ENCODE measurements around the gene PFAS.
A peak's percentile ranks its signal among the peaks of the same experiment; 100 is the strongest.
"Not testable (repeated sequence)": the region's sequence is repeated elsewhere in the genome, so short reads cannot be mapped to it uniquely, and the experiment has no call there.

PFAS gene, protein sequence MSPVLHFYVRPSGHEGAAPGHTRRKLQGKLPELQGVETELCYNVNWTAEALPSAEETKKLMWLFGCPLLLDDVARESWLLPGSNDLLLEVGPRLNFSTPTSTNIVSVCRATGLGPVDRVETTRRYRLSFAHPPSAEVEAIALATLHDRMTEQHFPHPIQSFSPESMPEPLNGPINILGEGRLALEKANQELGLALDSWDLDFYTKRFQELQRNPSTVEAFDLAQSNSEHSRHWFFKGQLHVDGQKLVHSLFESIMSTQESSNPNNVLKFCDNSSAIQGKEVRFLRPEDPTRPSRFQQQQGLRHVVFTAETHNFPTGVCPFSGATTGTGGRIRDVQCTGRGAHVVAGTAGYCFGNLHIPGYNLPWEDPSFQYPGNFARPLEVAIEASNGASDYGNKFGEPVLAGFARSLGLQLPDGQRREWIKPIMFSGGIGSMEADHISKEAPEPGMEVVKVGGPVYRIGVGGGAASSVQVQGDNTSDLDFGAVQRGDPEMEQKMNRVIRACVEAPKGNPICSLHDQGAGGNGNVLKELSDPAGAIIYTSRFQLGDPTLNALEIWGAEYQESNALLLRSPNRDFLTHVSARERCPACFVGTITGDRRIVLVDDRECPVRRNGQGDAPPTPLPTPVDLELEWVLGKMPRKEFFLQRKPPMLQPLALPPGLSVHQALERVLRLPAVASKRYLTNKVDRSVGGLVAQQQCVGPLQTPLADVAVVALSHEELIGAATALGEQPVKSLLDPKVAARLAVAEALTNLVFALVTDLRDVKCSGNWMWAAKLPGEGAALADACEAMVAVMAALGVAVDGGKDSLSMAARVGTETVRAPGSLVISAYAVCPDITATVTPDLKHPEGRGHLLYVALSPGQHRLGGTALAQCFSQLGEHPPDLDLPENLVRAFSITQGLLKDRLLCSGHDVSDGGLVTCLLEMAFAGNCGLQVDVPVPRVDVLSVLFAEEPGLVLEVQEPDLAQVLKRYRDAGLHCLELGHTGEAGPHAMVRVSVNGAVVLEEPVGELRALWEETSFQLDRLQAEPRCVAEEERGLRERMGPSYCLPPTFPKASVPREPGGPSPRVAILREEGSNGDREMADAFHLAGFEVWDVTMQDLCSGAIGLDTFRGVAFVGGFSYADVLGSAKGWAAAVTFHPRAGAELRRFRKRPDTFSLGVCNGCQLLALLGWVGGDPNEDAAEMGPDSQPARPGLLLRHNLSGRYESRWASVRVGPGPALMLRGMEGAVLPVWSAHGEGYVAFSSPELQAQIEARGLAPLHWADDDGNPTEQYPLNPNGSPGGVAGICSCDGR (N-terminal part only)

DNA sequence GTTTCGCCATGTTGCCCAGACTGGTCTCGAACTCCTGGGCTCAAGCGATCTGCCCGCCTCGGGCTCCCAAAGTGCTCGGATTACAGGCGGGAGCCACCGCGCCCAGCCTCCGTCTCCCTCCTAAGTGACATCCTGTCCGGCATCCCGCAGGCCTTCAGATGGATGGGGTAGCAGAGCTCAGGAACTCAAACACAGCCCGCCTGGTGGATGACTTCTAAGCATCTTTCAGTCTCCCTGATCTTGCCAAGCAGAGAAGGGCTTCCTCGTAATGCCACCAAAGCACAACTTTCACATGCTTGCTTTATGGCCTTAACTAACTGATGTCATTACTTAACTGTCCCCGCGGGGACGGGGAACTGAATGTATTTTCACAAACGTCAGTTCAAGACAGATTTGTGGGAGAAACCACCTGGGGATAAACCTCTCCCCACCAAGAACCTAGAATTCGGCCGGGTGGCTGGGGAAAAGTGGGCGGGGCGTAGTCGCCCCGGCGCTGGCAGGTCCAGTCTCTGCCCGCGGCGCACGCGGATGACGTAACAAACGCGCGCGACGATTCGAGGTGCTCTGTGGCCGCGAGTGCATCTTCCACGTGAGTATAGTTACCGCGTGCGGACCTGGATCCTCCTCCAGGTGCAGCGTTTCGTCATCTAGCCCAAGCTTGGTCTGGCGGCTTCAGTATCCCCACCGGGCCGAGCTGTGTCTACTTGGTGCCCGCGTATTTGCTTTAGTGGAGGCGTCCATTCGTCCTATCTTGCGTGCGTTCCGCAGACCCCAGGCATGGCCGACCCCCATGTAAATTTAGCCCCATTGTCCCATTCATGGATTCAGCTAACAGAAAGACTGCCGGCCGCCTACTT, at the start of gene PFAS:
Gene PFAS, plus strand, starts transcription at position 539 of the 857 bp plus-strand sequence. CDS start 4,649 bp downstream, outside the sequence.
- peak; percentile 97 for DNase-seq

DNA sequence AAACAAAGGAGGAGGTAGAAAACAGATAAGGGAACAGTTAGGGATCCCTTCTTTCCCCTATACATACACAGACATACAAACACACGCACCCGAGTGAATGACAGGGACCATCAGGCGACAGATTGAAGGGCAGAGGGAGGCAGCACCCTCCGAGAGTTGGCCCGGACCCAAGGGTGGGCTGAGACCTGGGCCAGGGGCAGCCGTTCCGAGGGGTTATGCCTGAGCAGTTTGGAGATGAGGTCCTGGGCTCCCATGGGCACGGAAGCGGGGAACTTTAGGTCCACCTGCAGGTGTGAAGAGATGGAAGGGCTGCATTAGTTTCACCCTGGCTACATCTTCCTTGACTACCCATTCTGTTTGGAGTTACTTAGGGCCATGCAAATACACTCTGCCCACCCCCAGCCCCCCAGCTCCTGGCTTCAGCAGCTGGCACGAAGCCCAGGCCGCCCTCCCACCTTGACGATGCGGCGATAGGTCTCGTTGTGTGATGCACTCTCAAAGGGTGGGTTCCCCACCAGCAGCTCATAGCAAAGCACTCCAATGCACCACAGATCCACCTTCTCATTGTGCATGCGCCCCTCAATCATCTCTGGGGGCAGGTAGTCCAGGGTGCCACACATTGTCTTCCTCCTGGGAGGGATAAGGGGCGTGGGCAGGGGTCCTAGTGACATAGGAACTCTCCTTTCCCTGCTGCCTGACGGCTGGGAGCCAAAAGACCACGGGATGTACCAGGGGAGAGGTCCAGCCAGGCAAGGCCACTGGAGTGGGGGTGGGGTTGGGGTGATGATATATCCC, 44.1 kb upstream of the PFAS start:
- DNase-seq, result no peak

DNA sequence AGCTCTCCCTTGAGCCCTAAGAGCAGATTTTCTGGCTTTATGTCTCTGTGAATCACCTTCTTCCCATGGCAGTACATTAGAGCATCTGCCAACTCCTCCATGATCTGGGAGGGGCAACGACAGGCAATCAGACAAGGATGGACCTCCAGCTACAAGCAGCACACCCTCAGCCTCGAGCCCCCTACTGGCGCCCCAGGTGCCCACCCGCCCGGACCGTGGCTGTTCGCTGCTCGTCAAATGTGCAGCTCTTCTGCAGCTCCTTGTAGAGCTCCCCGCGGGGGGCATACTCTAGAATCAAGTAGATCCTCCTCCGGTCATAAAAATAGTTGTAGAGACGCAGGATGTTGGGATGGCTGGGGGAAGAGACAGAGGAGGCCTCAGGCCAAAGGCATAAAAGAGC, 42.6 kb upstream of the PFAS start:
- no peak for DNase-seq

DNA sequence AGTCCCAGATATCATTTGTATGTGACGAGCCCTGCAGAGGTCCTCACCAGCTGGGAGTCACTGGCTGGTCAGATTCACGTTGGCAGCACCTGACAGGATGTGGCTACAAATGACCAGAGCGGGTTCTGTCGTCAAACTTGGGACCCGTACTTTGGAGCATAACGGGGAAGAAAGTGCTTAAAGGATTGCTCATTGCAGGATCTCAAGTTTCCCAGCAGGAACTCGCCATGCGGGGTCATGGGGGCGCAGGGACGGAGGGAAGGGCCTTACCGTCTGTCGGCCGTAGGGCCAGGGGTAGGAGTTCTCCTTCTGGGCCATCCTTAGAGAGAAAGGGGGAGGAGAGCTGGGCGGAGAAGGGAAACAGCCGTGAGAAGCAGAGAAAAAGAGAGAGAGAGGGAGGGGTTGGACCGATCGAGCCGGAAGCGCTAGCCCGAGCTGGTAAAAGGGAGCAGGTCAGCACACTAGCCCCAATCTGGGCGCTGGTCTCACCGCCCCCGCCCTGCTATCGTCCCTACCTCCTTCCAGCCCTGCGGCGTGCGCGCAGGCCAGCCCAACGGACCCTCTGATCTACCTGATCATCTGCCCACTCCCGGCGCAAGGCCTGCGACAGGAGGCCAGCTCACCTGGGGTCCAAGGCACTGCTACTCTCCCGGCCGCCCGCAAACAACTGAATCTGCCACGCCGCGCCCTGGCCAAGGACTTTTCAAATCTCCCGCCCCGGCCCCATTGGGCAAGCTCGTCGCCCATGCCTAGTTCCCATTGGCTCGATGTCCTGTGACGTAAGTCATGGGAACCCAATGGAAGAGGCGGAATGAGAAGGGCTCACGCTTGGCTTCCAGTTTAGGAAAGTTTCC, 39.0 kb upstream of the PFAS start, which contains the start of gene AURKB:
Gene AURKB, minus strand, starts transcription at position 669 of the 854 bp plus-strand sequence. Its CDS starts 351 bp downstream, at position 318.
- DNase-seq, result peak; percentile 93

DNA sequence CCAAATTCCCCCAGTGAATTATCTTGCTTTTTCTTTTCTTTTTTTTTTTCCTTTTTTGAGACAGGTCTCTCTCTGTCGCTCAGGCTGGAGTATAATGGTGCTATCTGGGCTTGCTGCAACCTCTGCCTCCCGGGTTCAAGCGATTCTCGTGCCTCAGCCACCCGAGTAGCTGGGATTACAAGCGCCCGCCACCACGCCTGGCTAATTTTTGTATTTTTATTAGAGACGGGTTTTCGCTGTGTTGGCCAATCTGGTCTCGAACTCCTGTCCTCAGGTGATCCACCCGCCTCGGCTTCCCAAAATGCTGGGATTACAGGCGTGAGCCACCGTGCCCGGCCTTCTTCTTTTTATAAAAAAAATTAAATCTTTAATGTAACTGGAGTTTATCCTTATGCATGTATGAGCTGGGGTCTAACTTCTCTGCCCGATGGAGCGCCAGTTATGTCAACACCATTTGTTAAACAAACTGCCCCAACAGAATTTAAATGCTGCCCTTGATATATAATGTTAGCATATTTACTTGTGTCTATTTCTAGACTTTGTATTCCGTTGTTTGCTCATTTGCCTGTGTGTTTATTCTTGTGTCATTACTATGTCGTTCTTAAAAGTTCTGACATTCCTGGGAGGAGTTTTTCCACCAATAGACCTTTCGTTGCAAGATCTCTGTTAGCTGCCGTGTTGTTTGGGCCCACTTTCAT, 38.2 kb upstream of the PFAS start:
- DNase-seq, result peak; percentile 32

DNA sequence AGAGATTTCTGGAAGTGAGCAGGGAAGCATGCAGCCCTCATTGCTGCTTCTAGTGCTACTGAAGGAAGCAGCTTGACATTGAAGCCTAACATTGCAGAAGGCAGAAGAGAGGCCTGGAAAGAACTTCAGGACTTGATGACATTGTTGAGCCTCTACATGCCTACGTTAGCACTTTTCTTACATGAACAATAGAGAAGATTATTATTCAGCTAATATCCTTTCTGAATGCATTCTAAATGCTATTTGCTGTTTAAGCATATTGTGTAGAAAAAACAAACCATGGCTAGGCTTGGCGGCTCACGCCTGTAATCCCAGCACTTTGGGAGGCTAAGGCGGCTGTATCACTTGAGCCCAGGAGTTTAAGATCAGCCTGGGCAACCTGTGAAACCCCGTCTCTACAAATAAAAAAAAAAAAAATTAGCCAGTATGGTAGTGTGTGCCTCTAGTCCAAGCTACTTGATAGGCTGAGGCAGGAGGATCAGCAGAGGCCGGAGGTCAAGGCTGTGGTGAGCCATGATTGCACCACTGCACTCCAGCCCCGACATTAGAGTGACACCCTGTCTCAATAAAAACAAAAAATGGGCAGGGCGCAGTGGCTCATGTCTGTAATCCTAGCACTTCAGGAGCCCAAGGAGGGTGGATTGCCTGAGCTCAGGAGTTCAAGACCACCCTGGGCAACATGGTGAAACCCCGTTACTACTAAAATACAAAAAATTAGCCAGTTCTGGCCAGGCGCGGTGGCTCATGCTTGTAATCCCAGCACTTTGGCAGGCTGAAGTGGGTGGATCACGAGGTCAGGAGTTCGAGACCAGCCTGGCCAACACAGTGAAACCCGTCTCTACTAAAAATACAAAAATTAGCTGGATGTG, 36.5 kb upstream of the PFAS start:
- DNase-seq, result no peak

DNA sequence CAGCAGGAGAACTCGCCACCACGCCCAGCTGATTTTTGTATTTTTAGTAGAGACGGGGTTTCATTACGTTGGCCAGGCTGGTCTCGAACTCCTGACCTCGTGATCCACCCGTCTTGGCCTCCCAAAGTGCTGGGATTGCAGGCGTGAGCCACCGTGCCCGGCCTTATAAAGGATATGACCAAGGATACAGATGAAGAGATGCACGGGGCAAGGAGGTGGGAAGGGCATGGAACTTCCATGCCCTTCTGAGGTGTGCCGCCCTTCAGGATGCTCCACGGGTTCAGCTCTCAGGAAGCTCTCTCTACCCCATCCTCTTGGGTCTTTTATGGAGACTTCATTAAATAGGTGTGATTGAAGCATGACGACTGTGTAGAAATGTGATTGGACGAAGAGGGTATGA, 35.1 kb upstream of the PFAS start:
- DNase-seq, result not testable (repeated sequence)

DNA sequence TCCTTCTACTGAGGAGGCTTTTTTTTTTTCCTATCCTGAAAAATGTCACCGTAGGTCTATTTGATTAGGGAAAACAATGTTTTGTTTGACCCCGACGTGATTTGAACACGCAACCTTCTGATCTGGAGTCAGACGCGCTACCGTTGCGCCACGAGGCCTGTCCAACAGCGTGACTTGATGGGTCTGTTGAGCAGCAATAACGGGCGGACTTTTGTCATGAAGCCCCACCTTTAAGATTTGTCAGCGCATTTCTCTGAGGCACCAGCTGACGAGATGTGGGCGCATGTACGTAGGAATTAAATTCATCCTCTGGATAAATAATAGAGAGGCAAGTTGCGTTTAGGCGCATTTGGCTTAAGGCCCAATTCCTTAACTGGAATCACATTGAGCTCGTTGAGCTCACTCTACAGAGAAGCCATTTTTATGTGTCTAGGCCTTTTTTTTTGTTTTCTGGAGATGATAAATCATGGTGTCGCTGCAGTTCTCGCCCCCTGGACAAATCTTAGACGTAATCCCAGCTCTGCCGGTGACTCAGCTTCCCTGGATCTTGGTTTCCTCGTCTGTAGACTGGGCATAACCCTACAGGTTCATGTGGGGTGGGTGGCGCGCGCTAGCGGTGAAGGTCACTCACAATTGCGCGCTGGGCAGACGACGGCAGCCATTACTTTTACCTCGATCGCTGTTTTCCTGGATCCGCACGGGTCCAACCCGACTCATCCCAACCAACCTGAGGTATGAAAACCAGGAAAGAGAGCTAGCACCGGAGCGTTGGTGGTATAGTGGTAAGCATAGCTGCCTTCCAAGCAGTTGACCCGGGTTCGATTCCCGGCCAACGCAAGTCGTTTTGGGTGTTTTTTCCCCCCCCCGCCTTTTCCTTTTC, 28.1 kb upstream of the PFAS start:
- DNase-seq, result peak; percentile 94

DNA sequence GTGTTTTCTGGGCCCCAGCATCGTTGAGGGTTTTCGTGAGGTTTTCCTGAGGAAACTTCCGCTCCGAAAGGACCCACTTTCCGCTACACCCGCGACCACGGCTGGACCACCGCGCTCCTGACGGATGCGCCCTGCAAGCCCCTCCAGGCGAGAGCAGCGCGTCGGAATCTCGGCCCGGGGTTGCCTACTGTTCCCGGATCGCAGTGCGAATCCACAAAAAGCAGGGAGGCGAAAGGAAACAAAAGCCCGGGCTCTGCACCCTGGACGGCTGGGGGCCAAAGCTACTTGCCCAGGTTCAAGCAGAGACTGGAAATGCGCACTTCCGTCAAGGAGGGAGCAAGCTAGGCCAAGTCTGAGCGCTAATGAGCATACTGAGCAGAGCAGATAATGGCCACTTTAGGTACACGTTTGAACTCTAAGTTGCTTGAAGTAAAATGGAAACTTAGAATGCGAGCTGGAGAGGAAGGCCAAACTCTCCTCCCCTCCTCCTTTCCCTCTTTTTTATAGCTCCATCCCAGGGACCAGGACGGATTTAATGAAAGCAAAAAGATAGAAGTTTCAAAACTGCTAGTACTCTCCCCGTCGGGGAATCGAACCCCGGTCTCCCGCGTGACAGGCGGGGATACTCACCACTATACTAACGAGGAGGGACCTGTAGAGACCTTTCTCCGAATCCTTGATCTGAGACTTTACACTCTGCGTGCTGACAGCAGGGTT, 27.3 kb upstream of the PFAS start:
- DNase-seq, result peak; percentile 89

DNA sequence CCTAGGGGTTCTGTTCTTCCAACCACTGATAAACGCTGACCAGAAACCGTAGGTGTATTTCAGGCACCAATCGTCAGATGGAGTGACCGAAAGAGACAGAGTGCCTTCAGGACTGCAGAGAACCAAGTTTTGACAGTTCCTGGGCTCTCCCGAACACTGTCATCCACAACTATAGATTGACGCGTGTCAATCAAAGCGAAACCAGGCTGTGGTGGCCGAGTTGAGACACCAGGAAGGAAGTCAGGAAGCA, 26.8 kb upstream of the PFAS start:
- no peak for DNase-seq

DNA sequence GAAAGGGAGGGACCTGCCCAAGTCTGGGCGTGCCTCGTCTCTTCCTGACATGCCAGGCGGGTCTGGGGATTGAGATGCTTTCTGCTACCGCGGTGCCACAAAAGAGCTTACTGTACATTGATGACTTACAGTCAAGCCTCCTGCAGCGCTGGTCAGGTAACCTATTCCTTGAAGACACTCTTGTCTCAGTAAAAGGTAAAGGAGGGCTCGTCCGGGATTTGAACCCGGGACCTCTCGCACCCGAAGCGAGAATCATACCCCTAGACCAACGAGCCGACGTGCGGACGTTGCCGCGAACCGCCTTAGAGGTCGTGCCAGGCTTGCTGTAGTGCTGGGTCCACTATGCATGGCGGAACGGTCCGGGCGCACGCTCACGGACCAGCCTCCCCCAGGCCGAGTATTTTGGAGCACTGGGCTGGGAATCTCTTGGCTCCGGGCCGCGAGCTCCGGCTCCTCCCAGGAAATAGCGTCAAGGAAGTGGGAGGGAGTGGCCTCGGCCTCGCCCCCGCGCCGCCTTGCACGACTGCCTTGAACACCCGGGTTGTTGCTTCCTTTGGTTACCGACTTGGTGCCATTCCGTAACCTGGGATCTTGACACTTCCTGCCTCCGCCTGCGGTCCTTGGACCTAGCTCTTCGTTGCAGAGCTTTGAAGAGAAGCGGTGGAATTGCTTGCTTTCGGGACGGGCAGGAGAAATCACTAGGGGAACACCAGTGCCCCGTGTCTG, 26.3 kb upstream of the PFAS start:
- peak; percentile 92 for DNase-seq

DNA sequence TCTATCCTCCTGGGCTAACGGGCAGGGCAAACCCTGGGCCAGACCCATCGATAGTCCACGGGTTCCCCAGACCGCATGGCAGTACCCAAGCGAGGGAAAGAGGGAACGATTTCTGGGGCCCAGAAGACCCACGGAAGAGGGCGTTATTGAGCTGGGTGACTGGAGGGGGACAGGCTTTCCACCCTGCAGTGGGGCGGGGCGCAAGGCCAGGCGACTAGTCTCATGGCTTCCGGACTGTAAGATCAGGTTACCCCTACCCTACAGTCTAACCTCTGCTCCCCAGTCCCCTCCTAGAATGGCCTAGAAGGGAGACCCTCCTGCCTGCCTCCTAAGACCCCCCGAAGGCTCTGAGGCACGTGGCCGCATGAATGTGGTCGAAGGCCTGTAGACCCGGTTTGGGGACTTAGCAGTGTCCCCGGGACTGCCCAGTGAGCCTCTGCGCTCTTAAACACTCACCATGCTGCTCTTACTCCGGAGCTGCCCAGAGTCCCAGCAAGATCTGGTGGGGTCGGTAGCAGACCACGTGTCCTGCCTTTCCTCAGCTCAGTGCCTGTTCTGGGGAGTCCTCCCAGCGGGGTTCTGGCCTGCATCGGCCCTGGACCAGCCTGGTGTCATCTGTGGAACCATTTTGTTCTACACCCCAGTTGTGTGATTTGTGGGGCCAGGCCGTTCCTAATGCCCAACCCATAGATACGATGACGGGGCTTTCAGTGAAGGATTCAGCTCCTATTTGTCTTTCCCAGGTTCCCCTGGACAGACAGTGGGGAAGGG, 25.5 kb upstream of the PFAS start:
- peak; percentile 65 for DNase-seq

DNA sequence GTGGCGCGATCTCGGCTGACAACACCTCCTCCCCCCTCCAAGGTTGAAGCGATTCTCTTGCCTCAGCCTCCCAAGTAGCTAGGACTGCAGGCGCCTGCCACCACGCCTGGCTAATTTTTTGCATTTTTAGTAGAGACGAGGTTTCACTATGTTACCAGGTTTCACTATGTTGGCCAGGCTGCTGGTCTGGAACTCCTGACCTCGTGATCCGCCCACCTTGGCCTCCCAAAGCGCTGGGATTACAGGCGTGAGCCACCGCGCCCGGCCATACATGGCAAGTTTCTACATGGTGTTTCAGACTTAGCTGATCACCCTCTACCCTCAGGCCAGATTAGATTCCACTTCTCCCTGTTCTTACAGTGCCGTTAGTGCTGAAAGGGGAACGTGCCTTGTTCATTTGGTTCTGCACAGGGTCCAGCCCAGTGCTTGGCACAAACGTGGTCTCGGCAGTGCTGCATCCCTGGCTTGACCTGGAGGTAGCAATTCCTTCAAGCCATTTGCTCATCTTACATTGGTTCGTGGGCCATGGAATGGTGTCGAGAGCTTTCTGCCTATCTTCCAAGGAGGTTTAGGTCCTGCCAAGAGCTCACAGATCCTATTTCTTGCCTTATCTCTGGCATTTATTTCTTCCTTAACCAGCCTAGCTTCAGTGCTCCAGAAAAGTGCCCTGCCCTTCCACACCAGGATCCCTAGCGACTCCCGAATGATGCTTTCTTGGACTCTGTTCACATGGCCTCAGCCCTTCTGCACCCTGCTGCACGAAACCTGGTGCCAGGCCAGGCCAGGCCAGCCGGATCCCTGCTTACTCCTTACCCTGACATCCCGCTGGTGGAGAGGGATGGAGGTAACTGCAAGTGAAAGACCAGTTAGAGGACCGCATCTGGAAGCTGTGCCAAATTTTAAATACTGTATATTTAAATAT, 23.9 kb upstream of the PFAS start:
- no peak for DNase-seq

Data from stimulated activated CD4-positive, alpha-beta T cell treated with anti-CD3 and anti-CD28 coated beads, Interleukin-1b, Interleukin-23, amount 100 ng/mL, for 48 hours (primary cell).